ENCODE results near the gene CFAP43. TPM values are rescaled to one million over a fixed set of nuclear protein-coding genes. Genes with fewer than 3 reads are reported as not detected.

CFAP43 gene
- total RNA-seq, 4 donors from 2014 or later = 0.16 to 1.00 (median 0.68) TPM; not detected in 1

- peaks cover 0 to 12% (median 0%) of the 10 kb centered on the region in 4 donors for H3K4me1 ChIP-seq
- intact Hi-C loops (cut with DNase I; ENCODE audit: low total_unique reads) (no loop called here), in situ Hi-C loops (cut with MboI; ENCODE audit: low pct_ligation_motif_present in 1 of 4, low pct_unique_long_range_greater_than_20kb in 1 of 4, low sequenced_read_pairs in 3 of 4) (loop anchor here in 1 of 4 donors (25.0 kb wide), 1 partner anchor 197 kb away; no protein-coding TSS in a partner anchor)
- no peaks in the 10 kb centered on the region for H3K9me3 ChIP-seq
- H3K36me3 ChIP-seq = no peaks in the 10 kb centered on the region
- 72 to 78% methylated on average over 5 of the region's 5 CpGs for WGBS, 2 donors (ENCODE audit: low coverage in 1 of 2)
- DNase-seq = no peak
- peak overlapping the region in 3 of 4 donors; percentile 58 to 71 (median 63) for H3K27ac ChIP-seq
- TF ChIP-seq POLR2A (IDR thresholded peaks at IDR 0.05) = no peak
- peak overlapping the region in 2 of 4 donors; percentile 16 to 33 for H3K4me3 ChIP-seq
- H3K27me3 ChIP-seq = no peaks in the 10 kb centered on the region
Observed at GRCh38 chr10:104084482-104085142, 147.6 kb downstream of the CFAP43 start.

GRCh38 chr10:104081998-104082397, 150.2 kb downstream of the CFAP43 start:
- H3K4me3 ChIP-seq = no peak overlapping the region
- no peak for DNase-seq
- peaks cover 0 to 12% (median 0%) of the 10 kb centered on the region in 4 donors for H3K4me1 ChIP-seq
- H3K27ac ChIP-seq = no peak overlapping the region
- 69 to 80% methylated on average over 3 to 5 of the region's 5 CpGs for WGBS, 2 donors (ENCODE audit: low coverage in 1 of 2)
- intact Hi-C loops (cut with DNase I; ENCODE audit: low total_unique reads) (no loop called here), in situ Hi-C loops (cut with MboI; ENCODE audit: low pct_ligation_motif_present in 1 of 4, low pct_unique_long_range_greater_than_20kb in 1 of 4, low sequenced_read_pairs in 3 of 4) (loop anchor here in 1 of 4 donors (25.0 kb wide), 1 partner anchor 195 kb away; no protein-coding TSS in a partner anchor)
- H3K9me3 ChIP-seq = no peaks in the 10 kb centered on the region
- H3K27me3 ChIP-seq = no peaks in the 10 kb centered on the region
- TF ChIP-seq EP300 (IDR thresholded peaks at IDR 0.05; ENCODE audit: low read depth) (no peak), POLR2AphosphoS5 (IDR thresholded peaks at IDR 0.05) (no peak), POLR2A (IDR thresholded peaks at IDR 0.05) (no peak), CTCF (IDR thresholded peaks at IDR 0.05) (no peak)
- H3K36me3 ChIP-seq = no peaks in the 10 kb centered on the region

GRCh38 chr10:104080762-104081161, 151.4 kb downstream of the CFAP43 start:
- Histone ChIP-seq H3K4me1 (peaks cover 0 to 4% (median 0%) of the 10 kb centered on the region in 4 donors), H3K4me3 (no peak overlapping the region), H3K27ac (no peak overlapping the region), H3K36me3 (no peaks in the 10 kb centered on the region), H3K9me3 (no peaks in the 10 kb centered on the region), H3K27me3 (no peaks in the 10 kb centered on the region)
- intact Hi-C loops (cut with DNase I; ENCODE audit: low total_unique reads) (no loop called here), in situ Hi-C loops (cut with MboI; ENCODE audit: low pct_ligation_motif_present in 1 of 4, low pct_unique_long_range_greater_than_20kb in 1 of 4, low sequenced_read_pairs in 3 of 4) (loop anchor here in 1 of 4 donors (25.0 kb wide), 1 partner anchor 193 kb away; no protein-coding TSS in a partner anchor)
- no peak for TF ChIP-seq EP300 (IDR thresholded peaks at IDR 0.05; ENCODE audit: low read depth)
- TF ChIP-seq CTCF (IDR thresholded peaks at IDR 0.05) = peak; percentile 33 to 58 (median 49)
- peak; percentile 28 for DNase-seq
- 17 to 41% methylated on average over 1 of the region's 1 CpG for WGBS, 2 donors (ENCODE audit: low coverage in 1 of 2)

Small RNA genes lying within 50 kb of the gene (small RNA-seq; reads per million reads assigned to genes)
- gene MIR4482 (0 to 1.1 (median 0.07) reads per million in 4 donors), gene MIR609 (0 reads per million in 4 donors)

Other genes with a start within 250 kb of the CFAP43 start
- 100 to 1,000 TPM in 3 of 4 donors, 10 to 100 TPM in 1; 36.0 to 181 (median 173) TPM for gene COL17A1, start 146.5 kb downstream of the CFAP43 start, total RNA-seq
- gene SFR1, start 110.2 kb downstream of the CFAP43 start, total RNA-seq = 1 to 10 TPM in 3 of 4 donors, not detected in 1; 4.0 TPM
- 10 to 100 TPM; 21.3 to 66.2 (median 45.9) TPM for gene GSTO1, start 22.5 kb upstream of the CFAP43 start, total RNA-seq
- gene GSTO2, start 36.8 kb upstream of the CFAP43 start, total RNA-seq = 10 to 100 TPM in 2 of 4 donors, 1 to 10 TPM in 2; 1.9 to 17.1 (median 10.6) TPM
- gene ITPRIP, start 106.1 kb upstream of the CFAP43 start, total RNA-seq = 10 to 100 TPM in 1 of 4 donors, 1 to 10 TPM in 3; 1.8 to 25.1 (median 6.6) TPM
- under 1 TPM in 2 of 4 donors, not detected in 2; 0.16 to 0.27 TPM for gene CFAP58, start 121.5 kb upstream of the CFAP43 start, total RNA-seq

Data from transverse colon (tissue), 4 donors.